Esophagus muscularis mucosa (tissue), 4 donors: ENCODE results near the gene SPEF2. TPM values are rescaled to one million over a fixed set of nuclear protein-coding genes. Genes with fewer than 3 reads are reported as not detected.

Experiments used
- DNase-seq: peaks from one replicate; pipeline ENCODE4 v3.0.0-alpha.2; 2017; ENCODE audit errors: extremely low spot score
- H3K27ac ChIP-seq, 4 donors: fragments of 200-600 bp; sonication (generic); replicated peaks in 1 of 4; 1 replicate in 3 of 4; 2 replicates in 1 of 4; pipeline ENCODE4 v1.5.1; 2016 to 2019; ENCODE audit warnings: mild to moderate bottlenecking in 1 of 4
- H3K27me3 ChIP-seq, 4 donors: fragments of 200-600 bp; sonication (generic); one replicate each; pipeline versions ENCODE4 v1.5.1 to v1.6.0; 2016 to 2019
- H3K36me3 ChIP-seq, 4 donors: fragments of 200-600 bp; sonication (generic); one replicate each; pipeline ENCODE4 v1.5.1; 2016 to 2019
- H3K4me1 ChIP-seq, 4 donors: fragments of 200-600 bp; sonication (generic); one replicate each; pipeline ENCODE4 v1.5.1; 2016 to 2019
- H3K4me3 ChIP-seq, 4 donors: fragments of 200-600 bp; sonication (generic); 1 replicate in 2 of 4; 2 replicates in 2 of 4; pipeline ENCODE4 v1.5.1; 2016 to 2019; ENCODE audit warnings: mild to moderate bottlenecking in 4 of 4, moderate library complexity in 1 of 4
- H3K9me3 ChIP-seq, 4 donors: fragments of 200-600 bp; sonication (generic); 1 replicate in 3 of 4; 2 replicates in 1 of 4; pipeline ENCODE4 v1.5.1; 2016 to 2019
- CTCF ChIP-seq, 3 experiments: fragments of 200-600 bp in 2 of 3; fragments of 450-650 bp in 1 of 3; sonication (generic) in 2 of 3; IDR thresholded peaks; one replicate each; pipeline ENCODE4 v1.5.1; 2017 to 2019; ENCODE audit warnings: antibody characterized with exemption in 3 of 3, mild to moderate bottlenecking in 2 of 3, moderate library complexity in 1 of 3
- EP300 ChIP-seq: sonication (generic); formaldehyde crosslinking; IDR thresholded peaks from one replicate; pipeline ENCODE4 v1.6.1; 2017; ENCODE audit warnings: antibody characterized with exemption
- POLR2A ChIP-seq: fragments of 450-650 bp; IDR thresholded peaks from one replicate; pipeline ENCODE4 v1.6.1; 2017; ENCODE audit warnings: antibody characterized with exemption, moderate library complexity, mild to moderate bottlenecking, low read depth
- POLR2AphosphoS5 ChIP-seq, 2 donors: sonication (generic); formaldehyde crosslinking; IDR thresholded peaks; one replicate each; pipeline ENCODE4 v1.6.1; 2017; ENCODE audit warnings: antibody characterized with exemption in 2 of 2
- WGBS: methylation state at CpG from one replicate; pipeline ENCODE4 v1.1.5; 2018; 5-methylcytosine and 5-hydroxymethylcytosine counted together
- intact Hi-C: fragments of 100-400 bp; cut with DNase I; formaldehyde crosslinking; loops from one replicate; pipeline ENCODE4 v1.15.1; 2023
- total RNA-seq, 4 donors: library from RNA; depleted of rRNA; stranded (reverse); fragments of >200 nt; gene quantifications; one replicate each; pipeline versions ENCODE4 v1.1.0 to v1.2.1, GENCODE V29; 2016

Gene SPEF2
- total RNA-seq, 4 donors from 2014 or later = 2.8 to 4.6 (median 3.1) TPM

- no peaks in the 10 kb centered on the region for H3K36me3 ChIP-seq
- 83% methylated on average over 10 of the region's 10 CpGs for WGBS
- intact Hi-C loops = no loop called here
Measured at GRCh38 chr5:35815089-35815936, 197.7 kb downstream of the SPEF2 start.

GRCh38 chr5:35816881-35817521 lies 199.3 kb downstream of the SPEF2 start:
- WGBS = 54% methylated on average over 4 of the region's 4 CpGs
- DNase-seq = no peak
- intact Hi-C loops = no loop called here
- TF ChIP-seq POLR2AphosphoS5 (IDR thresholded peaks at IDR 0.05) (no peak), POLR2A (no peak), CTCF (IDR thresholded peaks at IDR 0.05) (no peak), EP300 (no peak)
- H3K27ac ChIP-seq = no peak overlapping the region
- H3K4me3 ChIP-seq = no peak overlapping the region
- H3K36me3 ChIP-seq = no peaks in the 10 kb centered on the region
- H3K27me3 ChIP-seq = no peaks in the 10 kb centered on the region
- no peaks in the 10 kb centered on the region for H3K4me1 ChIP-seq
- no peaks in the 10 kb centered on the region for H3K9me3 ChIP-seq

More at GRCh38 chr5:35815089-35815936, 197.7 kb downstream of the SPEF2 start:
- Histone ChIP-seq H3K4me3 (no peak overlapping the region), H3K4me1 (no peaks in the 10 kb centered on the region), H3K27me3 (no peaks in the 10 kb centered on the region), H3K27ac (no peak overlapping the region), H3K9me3 (no peaks in the 10 kb centered on the region)
- DNase-seq = no peak
- TF ChIP-seq CTCF (IDR thresholded peaks at IDR 0.05) (peak in 1 of 3 experiments; percentile 37), EP300 (no peak)

DNA sequence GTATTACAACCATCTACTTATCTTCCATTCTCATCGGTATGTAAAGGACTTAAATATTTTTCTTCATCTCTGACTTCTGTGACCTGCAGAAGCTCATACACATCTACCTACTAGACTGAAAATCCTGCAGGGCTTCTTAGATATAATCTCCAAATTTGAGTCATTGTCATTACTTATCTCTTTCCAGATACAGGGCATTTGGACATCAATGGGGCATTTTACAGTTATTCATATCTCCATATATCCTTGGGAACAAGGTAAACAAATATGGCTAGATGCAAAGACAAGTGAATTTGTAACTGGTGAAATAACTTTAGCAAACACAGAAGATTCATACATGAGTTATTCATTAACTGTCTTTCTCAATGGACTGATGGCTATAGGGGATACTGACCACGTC lies 201.4 kb downstream of the SPEF2 start:
- no peak overlapping the region for H3K4me3 ChIP-seq
- no peaks in the 10 kb centered on the region for H3K27me3 ChIP-seq
- H3K27ac ChIP-seq = no peak overlapping the region
- H3K4me1 ChIP-seq = no peaks in the 10 kb centered on the region
- H3K36me3 ChIP-seq = no peaks in the 10 kb centered on the region
- WGBS = 96% methylated on average over 2 of the region's 2 CpGs
- no peak for TF ChIP-seq POLR2A
- no peak for TF ChIP-seq CTCF (IDR thresholded peaks at IDR 0.05)
- TF ChIP-seq POLR2AphosphoS5 (IDR thresholded peaks at IDR 0.05) = no peak
- TF ChIP-seq EP300 = no peak
- H3K9me3 ChIP-seq = no peaks in the 10 kb centered on the region
- no peak for DNase-seq
- intact Hi-C loops = no loop called here

DNA sequence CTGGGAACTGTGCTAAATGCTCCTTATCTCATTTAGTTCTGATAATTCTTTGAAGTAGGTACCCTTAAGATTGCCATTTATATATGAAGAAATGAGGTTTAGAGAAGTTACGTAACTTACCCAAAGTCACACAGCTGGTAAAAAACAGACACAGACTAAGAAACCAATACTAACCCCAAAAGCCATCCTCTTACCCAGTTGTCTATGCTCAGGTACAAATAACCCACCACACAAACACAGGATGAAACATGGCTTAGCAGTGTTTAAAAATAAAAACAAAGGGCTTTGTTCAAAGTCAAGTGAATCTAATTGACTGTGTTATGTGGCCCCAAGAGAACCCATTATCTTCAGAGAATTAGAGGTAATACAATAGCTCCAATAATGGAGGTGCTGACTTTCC lies 202.0 kb downstream of the SPEF2 start:
- Histone ChIP-seq H3K9me3 (no peaks in the 10 kb centered on the region), H3K36me3 (no peaks in the 10 kb centered on the region), H3K4me3 (no peak overlapping the region), H3K27me3 (no peaks in the 10 kb centered on the region), H3K4me1 (no peaks in the 10 kb centered on the region), H3K27ac (no peak overlapping the region)
- 100% methylated on average over 1 of the region's 1 CpG for WGBS
- intact Hi-C loops = no loop called here
- TF ChIP-seq POLR2AphosphoS5 (IDR thresholded peaks at IDR 0.05) (no peak), EP300 (no peak), CTCF (IDR thresholded peaks at IDR 0.05) (no peak), POLR2A (no peak)
- DNase-seq = no peak
